H9 (cell line): ENCODE results near the gene TBC1D22A. TPM values are rescaled to one million over a fixed set of nuclear protein-coding genes. Genes with fewer than 3 reads are reported as not detected.
A peak's percentile ranks its signal among the peaks of the same experiment; 100 is the strongest.

Source experiments
- DNase-seq: peaks from one replicate; pipeline ENCODE4 v3.0.0-alpha.2; 2017
- H2AFZ ChIP-seq: one replicate; pipeline ENCODE4 v1.6.1; 2013; ENCODE audit warnings: mild to moderate bottlenecking, low read length, control low read depth, moderate library complexity
- H2AK5ac ChIP-seq: 2 replicates; pipeline ENCODE4 v1.6.1; 2013; ENCODE audit warnings: low read length, control low read depth, mixed read lengths; ENCODE audit not compliant: insufficient read length
- H2BK120ac ChIP-seq: one replicate; pipeline ENCODE4 v1.6.1; 2013; ENCODE audit warnings: low read depth, mild to moderate bottlenecking, low read length, control low read depth, inconsistent platforms; ENCODE audit not compliant: poor library complexity, severe bottlenecking
- H2BK12ac ChIP-seq: 2 replicates; pipeline ENCODE4 v1.6.1; 2013; ENCODE audit warnings: low read length, control low read depth, mixed read lengths, low read depth; ENCODE audit not compliant: insufficient read length
- H2BK15ac ChIP-seq: 2 replicates; pipeline ENCODE4 v1.6.1; 2013; ENCODE audit warnings: low read depth, low read length, control low read depth
- H2BK20ac ChIP-seq: one replicate; pipeline ENCODE4 v1.6.1; 2013; ENCODE audit warnings: low read depth, mild to moderate bottlenecking, low read length, control low read depth, inconsistent platforms; ENCODE audit not compliant: poor library complexity, severe bottlenecking
- H2BK5ac ChIP-seq: 2 replicates; pipeline ENCODE4 v1.6.1; 2013; ENCODE audit warnings: low read length, control low read depth, mixed read lengths; ENCODE audit not compliant: insufficient read length
- H3K14ac ChIP-seq: 2 replicates; pipeline ENCODE4 v1.6.1; 2013; ENCODE audit warnings: low read length, control low read depth; ENCODE audit not compliant: insufficient read depth
- H3K18ac ChIP-seq: 2 replicates; pipeline ENCODE4 v1.6.1; 2013; ENCODE audit warnings: low read depth, mild to moderate bottlenecking, mixed read lengths, low read length, control low read depth; ENCODE audit not compliant: insufficient read length
- H3K23ac ChIP-seq: 2 replicates; pipeline ENCODE4 v1.6.1; 2013; ENCODE audit warnings: low read length, control low read depth, mixed read lengths, low read depth; ENCODE audit not compliant: insufficient read length
- H3K23me2 ChIP-seq: 2 replicates; pipeline ENCODE4 v1.6.1; 2013; ENCODE audit warnings: low read depth, mild to moderate bottlenecking, mixed read lengths, low read length, control low read depth; ENCODE audit not compliant: insufficient read length, poor library complexity, severe bottlenecking
- H3K27ac ChIP-seq: 2 replicates; pipeline ENCODE4 v1.5.1; 2013; ENCODE audit warnings: low read length, control low read depth, mixed read lengths, low read depth; ENCODE audit not compliant: insufficient read length
- H3K27me3 ChIP-seq: 2 replicates; pipeline ENCODE4 v1.6.1; 2013; ENCODE audit warnings: low read length, control low read depth, inconsistent platforms; ENCODE audit not compliant: insufficient read depth
- H3K4ac ChIP-seq: 2 replicates; pipeline ENCODE4 v1.6.1; 2013; ENCODE audit warnings: low read depth, mild to moderate bottlenecking, control low read depth, inconsistent platforms, low read length, moderate library complexity
- H3K4me1 ChIP-seq: 2 replicates; pipeline ENCODE4 v1.6.1; 2013; ENCODE audit warnings: low read length, control low read depth, inconsistent platforms; ENCODE audit not compliant: insufficient read depth
- H3K4me2 ChIP-seq: 2 replicates; pipeline ENCODE4 v1.6.1; 2013; ENCODE audit warnings: low read length, control low read depth, mixed read lengths; ENCODE audit not compliant: insufficient read length, insufficient read depth
- H3K56ac ChIP-seq: 2 replicates; pipeline ENCODE4 v1.6.1; 2013; ENCODE audit warnings: low read depth, mild to moderate bottlenecking, mixed read lengths, low read length, control low read depth; ENCODE audit not compliant: insufficient read length
- H3K79me1 ChIP-seq: 2 replicates; pipeline ENCODE4 v1.6.1; 2013; ENCODE audit warnings: low read depth, mild to moderate bottlenecking, moderate library complexity, low read length, control low read depth, inconsistent platforms; ENCODE audit not compliant: insufficient read depth, poor library complexity, severe bottlenecking
- H3K79me2 ChIP-seq: 2 replicates; pipeline ENCODE4 v1.6.1; 2013; ENCODE audit warnings: low read length, control low read depth, inconsistent platforms; ENCODE audit not compliant: insufficient read depth
- H3K9ac ChIP-seq: 2 replicates; pipeline ENCODE4 v1.6.1; 2013; ENCODE audit warnings: low read length, control low read depth, mixed read lengths; ENCODE audit not compliant: insufficient read length; ENCODE audit errors: extremely low read depth
- H3K9me3 ChIP-seq: one replicate; pipeline ENCODE4 v1.6.1; 2013; ENCODE audit warnings: low read depth, low read length, inconsistent platforms; ENCODE audit not compliant: control insufficient read depth
- H3T11ph ChIP-seq: one replicate; pipeline ENCODE4 v1.6.1; 2013; ENCODE audit warnings: mild to moderate bottlenecking, low read length, control low read depth, inconsistent platforms
- H4K20me1 ChIP-seq: one replicate; pipeline ENCODE4 v1.6.1; 2013; ENCODE audit not compliant: control insufficient read depth, insufficient read length, insufficient read depth
- H4K5ac ChIP-seq: 2 replicates; pipeline ENCODE4 v1.6.1; 2013; ENCODE audit warnings: low read depth, mild to moderate bottlenecking, mixed read lengths, low read length, control low read depth; ENCODE audit not compliant: insufficient read length
- H4K8ac ChIP-seq: replicated peaks from 2 replicates; pipeline ENCODE4 v1.6.1; 2013; ENCODE audit warnings: low read length, control low read depth, mixed read lengths, low read depth; ENCODE audit not compliant: insufficient read length
- H4K91ac ChIP-seq: 2 replicates; pipeline ENCODE4 v1.6.1; 2013; ENCODE audit warnings: low read depth, mild to moderate bottlenecking, moderate library complexity, mixed read lengths, low read length, control low read depth; ENCODE audit not compliant: insufficient read length
- H3K27ac Mint-ChIP-seq, 3 experiments: 2 replicates in 2 of 3; 3 replicates in 1 of 3; pipeline ENCODE4 v1.8.0; 2020 to 2021; ENCODE audit warnings: mixed read lengths in 3 of 3, mild to moderate bottlenecking in 1 of 3, moderate library complexity in 1 of 3
- H3K27me3 Mint-ChIP-seq: 2 replicates; pipeline ENCODE4 v1.8.0; 2021; ENCODE audit warnings: low read depth, mild to moderate bottlenecking, moderate library complexity, mixed read lengths
- H3K36me3 Mint-ChIP-seq, 3 experiments: 2 replicates in 2 of 3; 3 replicates in 1 of 3; pipeline ENCODE4 v1.8.0; 2020 to 2021; ENCODE audit warnings: low read depth in 3 of 3, mixed read lengths in 3 of 3; ENCODE audit not compliant: insufficient read depth in 1 of 3
- H3K4me1 Mint-ChIP-seq, 2 experiments: 2 replicates each; pipeline ENCODE4 v1.8.0; 2020; ENCODE audit warnings: mixed read lengths in 2 of 2
- H3K4me3 Mint-ChIP-seq, 2 experiments: 2 replicates in 1 of 2; 3 replicates in 1 of 2; pipeline ENCODE4 v1.8.0; 2020 to 2021; ENCODE audit warnings: mild to moderate bottlenecking in 2 of 2, mixed read lengths in 2 of 2, moderate library complexity in 1 of 2
- H3K9me3 Mint-ChIP-seq, 2 experiments: 2 replicates in 1 of 2; 3 replicates in 1 of 2; pipeline ENCODE4 v1.8.0; 2020; ENCODE audit warnings: mild to moderate bottlenecking in 2 of 2, mixed read lengths in 2 of 2, moderate library complexity in 1 of 2
- CTCF ChIP-seq: fragments of 200-600 bp; sonication (generic); conservative IDR thresholded peaks from 3 replicates; pipeline ENCODE4 v1.8.0; 2021; ENCODE audit warnings: antibody characterized with exemption, mild to moderate bottlenecking
- WGBS: extraction: QIAGEN DNeasy Blood & Tissue Kit; methylation state at CpG from one replicate; pipeline ENCODE4 v1.1.7; 2013; ENCODE audit warnings: missing lambda C conversion rate, low lambda C conversion rate, mixed read lengths; ENCODE audit not compliant: insufficient read length; ENCODE audit errors: extremely low coverage; 5-methylcytosine and 5-hydroxymethylcytosine counted together
- total RNA-seq: library from RNA; stranded (reverse); gene quantifications from 2 replicates; pipeline ENCODE4 v1.2.1, GENCODE V29; 2021

Gene TBC1D22A
- total RNA-seq, 1 experiment from 2014 or later: 20.8 TPM

GRCh38 chr22:47029244-47030074 is 267.0 kb downstream of the TBC1D22A start:
- Histone ChIP-seq H4K91ac (no peak overlapping the region), H3K4me1 (peaks cover 3% of the 10 kb centered on the region; the same call in 1 of the 2 replicates), H2AFZ (no peak overlapping the region), H2BK15ac (no peak overlapping the region), H3K4me2 (no peak overlapping the region), H3K56ac (no peak overlapping the region), H3K23me2 (no peaks in the 10 kb centered on the region), H2AK5ac (no peak overlapping the region), H3K4ac (no peak overlapping the region), H4K5ac (no peak overlapping the region), H2BK12ac (no peak overlapping the region), H3K23ac (no peak overlapping the region), H2BK120ac (no peak overlapping the region), H3K18ac (peak overlapping the region; percentile 7), H2BK20ac (no peak overlapping the region), H3K9ac (no peak overlapping the region), H3K27ac (no peak overlapping the region), H3K14ac (peak overlapping the region; percentile 33; the same call in 1 of the 2 replicates), H3K27me3 (no peaks in the 10 kb centered on the region), H3K9me3 (no peaks in the 10 kb centered on the region), H3T11ph (no peak overlapping the region), H4K20me1 (no peaks in the 10 kb centered on the region), H3K79me2 (no peaks in the 10 kb centered on the region), H4K8ac (no peak overlapping the region), H3K79me1 (no peaks in the 10 kb centered on the region), H2BK5ac (no peak overlapping the region)
- H3K4me1 Mint-ChIP-seq: peaks cover 32 to 49% of the 10 kb centered on the region in 2 experiments
- no peak overlapping the region for H3K4me3 Mint-ChIP-seq
- no CpG with 5 or more reads among the region's 26 CpGs for WGBS
- H3K27me3 Mint-ChIP-seq: peaks cover 12% of the 10 kb centered on the region
- no peaks in the 10 kb centered on the region; a peak in 1 of 5 replicates for H3K9me3 Mint-ChIP-seq
- H3K36me3 Mint-ChIP-seq: peaks cover 0 to 5% (median 0%) of the 10 kb centered on the region in 3 experiments; a peak in 1 of 7 replicates
- no peak for DNase-seq
- TF ChIP-seq CTCF: no peak
- H3K27ac Mint-ChIP-seq: no peak overlapping the region; a peak in 1 of 7 replicates
